Right lobe of liver (tissue), 6 donors: ENCODE data around the gene OR6J1. TPM values are rescaled to one million over a fixed set of nuclear protein-coding genes. Genes with fewer than 3 reads are reported as not detected.
A peak's percentile ranks its signal among the peaks of the same experiment; 100 is the strongest.
"Not testable (repeated sequence)": the region's sequence is repeated elsewhere in the genome, so short reads cannot be mapped to it uniquely, and the experiment has no call there.

Experiments used
- ATAC-seq, 4 donors: fragments of 200-7000 bp; cut with Tn5 transposase; one replicate each; pipeline ENCODE4 v1.9.1; 2020; ENCODE audit warnings: mild to moderate bottlenecking in 4 of 4, moderate library complexity in 4 of 4
- DNase-seq, 3 donors: peaks; one replicate each; pipeline ENCODE4 v3.0.0-alpha.2; 2020
- H3K27ac ChIP-seq, 3 donors: fragments of 200-600 bp; one replicate each; pipeline ENCODE4 v1.8.0; 2022
- H3K27me3 ChIP-seq, 2 donors: fragments of 200-600 bp; one replicate each; pipeline ENCODE4 v1.8.0; 2022
- H3K36me3 ChIP-seq, 4 donors: fragments of 200-600 bp; sonication (generic) in 1 of 4; one replicate each; pipeline versions ENCODE4 v1.5.1 to v1.8.0; 2017 to 2022; ENCODE audit warnings: control low read depth in 1 of 4
- H3K4me1 ChIP-seq, 4 donors: fragments of 200-600 bp; sonication (generic) in 1 of 4; one replicate each; pipeline versions ENCODE4 v1.5.1 to v1.8.0; 2017 to 2022; ENCODE audit warnings: control low read depth in 1 of 4
- H3K4me3 ChIP-seq, 3 donors: fragments of 200-600 bp; one replicate each; pipeline ENCODE4 v1.8.0; 2022
- H3K9me3 ChIP-seq, 4 donors: fragments of 200-600 bp; sonication (generic) in 1 of 4; one replicate each; pipeline versions ENCODE4 v1.5.1 to v1.8.0; 2017 to 2022; ENCODE audit warnings: control low read depth in 1 of 4
- CTCF ChIP-seq, 4 donors: fragments of 200-600 bp in 3 of 4; fragments of 450-650 bp in 1 of 4; IDR thresholded peaks; one replicate each; pipeline versions ENCODE4 v1.5.1 to v1.8.0; 2016 to 2022; ENCODE audit warnings: antibody characterized with exemption in 4 of 4, mild to moderate bottlenecking in 2 of 4
- POLR2A ChIP-seq: fragments of 450-650 bp; IDR thresholded peaks from one replicate; pipeline ENCODE4 v1.6.1; 2017; ENCODE audit warnings: antibody characterized with exemption, mild to moderate bottlenecking
- WGBS: methylation state at CpG from one replicate; pipeline ENCODE4 v1.1.6; 2018; ENCODE audit warnings: low coverage, low lambda C conversion rate; ENCODE audit not compliant: insufficient coverage; ENCODE audit errors: missing lambda C conversion rate; 5-methylcytosine and 5-hydroxymethylcytosine counted together
- intact Hi-C, 2 donors: fragments of 100-400 bp; cut with DNase I; formaldehyde crosslinking; loops; one replicate each; pipeline versions ENCODE4 v1.11.2 to v1.14.1; 2022
- total RNA-seq, 6 experiments: library from RNA; depleted of rRNA in 2 of 6; stranded (reverse); fragments of >200 nt in 2 of 6; fragmentation: NEBNext Ultra II Directional in 3 of 6; extraction: Animal tissue kit (Norgen Biotek cat#: 25700) in 3 of 6; gene quantifications; one replicate each; pipeline versions ENCODE4 v1.1.0 to v1.2.4, GENCODE V29; 2016 to 2023
- donor health status: DM: no; HTN: yes; CAD: no.
- donor health status: DM: no; HTN: no; CAD: no.
- donor health status: DM: no; HTN: no; CAD: no.
- donor health status: DM: no; HTN: yes; CAD: no.
- donor health status: DM: no; HTN: yes; CAD: no.

OR6J1 gene
- total RNA-seq, 6 experiments from 2014 or later = not detected

- intact Hi-C loops = no loop called here
- Histone ChIP-seq H3K4me3 (no peak overlapping the region), H3K4me1 (peaks cover 0 to 9% (median 0%) of the 10 kb centered on the region in 4 donors), H3K27me3 (no peaks in the 10 kb centered on the region), H3K9me3 (no peaks in the 10 kb centered on the region), H3K36me3 (no peaks in the 10 kb centered on the region), H3K27ac (no peak overlapping the region)
- no peak for DNase-seq
- TF ChIP-seq POLR2A (no peak), CTCF (IDR thresholded peaks at IDR 0.05) (no peak)
- no peak for ATAC-seq
- WGBS = 58% methylated on average over 2 of the region's 2 CpGs
These were observed 50.6 kb downstream of the OR6J1 start for GRCh38 chr14:22593601-22594000.

DNA sequence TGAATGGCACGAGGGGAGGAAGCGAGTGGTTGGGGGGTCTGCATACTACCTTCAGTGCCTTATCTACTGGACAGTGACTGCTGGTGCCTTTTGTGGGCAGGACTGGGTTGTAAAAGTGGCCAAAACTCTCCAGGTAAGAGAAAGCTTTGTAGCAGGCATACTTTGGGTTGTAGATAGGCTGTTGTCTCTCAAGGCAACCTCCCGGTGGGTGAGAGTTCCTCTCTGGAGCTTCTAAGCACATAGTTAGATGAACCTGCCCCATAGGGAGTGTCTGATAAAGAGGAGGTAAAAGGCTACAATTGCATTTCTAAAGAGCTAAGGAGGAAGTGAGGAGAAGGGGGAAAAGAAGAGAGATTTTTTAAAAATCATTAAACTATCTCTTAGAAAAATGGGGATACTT lies 51.0 kb downstream of the OR6J1 start:
- H3K36me3 ChIP-seq = no peaks in the 10 kb centered on the region
- DNase-seq (no peak), ATAC-seq (no peak)
- no peaks in the 10 kb centered on the region for H3K27me3 ChIP-seq
- peaks cover 0 to 10% (median 0%) of the 10 kb centered on the region in 4 donors for H3K4me1 ChIP-seq
- H3K4me3 ChIP-seq = no peak overlapping the region
- WGBS = 36% methylated on average over 3 of the region's 3 CpGs
- intact Hi-C loops = no loop called here
- no peak for TF ChIP-seq CTCF (IDR thresholded peaks at IDR 0.05)
- TF ChIP-seq POLR2A = no peak
- no peak overlapping the region for H3K27ac ChIP-seq
- no peaks in the 10 kb centered on the region for H3K9me3 ChIP-seq

DNA sequence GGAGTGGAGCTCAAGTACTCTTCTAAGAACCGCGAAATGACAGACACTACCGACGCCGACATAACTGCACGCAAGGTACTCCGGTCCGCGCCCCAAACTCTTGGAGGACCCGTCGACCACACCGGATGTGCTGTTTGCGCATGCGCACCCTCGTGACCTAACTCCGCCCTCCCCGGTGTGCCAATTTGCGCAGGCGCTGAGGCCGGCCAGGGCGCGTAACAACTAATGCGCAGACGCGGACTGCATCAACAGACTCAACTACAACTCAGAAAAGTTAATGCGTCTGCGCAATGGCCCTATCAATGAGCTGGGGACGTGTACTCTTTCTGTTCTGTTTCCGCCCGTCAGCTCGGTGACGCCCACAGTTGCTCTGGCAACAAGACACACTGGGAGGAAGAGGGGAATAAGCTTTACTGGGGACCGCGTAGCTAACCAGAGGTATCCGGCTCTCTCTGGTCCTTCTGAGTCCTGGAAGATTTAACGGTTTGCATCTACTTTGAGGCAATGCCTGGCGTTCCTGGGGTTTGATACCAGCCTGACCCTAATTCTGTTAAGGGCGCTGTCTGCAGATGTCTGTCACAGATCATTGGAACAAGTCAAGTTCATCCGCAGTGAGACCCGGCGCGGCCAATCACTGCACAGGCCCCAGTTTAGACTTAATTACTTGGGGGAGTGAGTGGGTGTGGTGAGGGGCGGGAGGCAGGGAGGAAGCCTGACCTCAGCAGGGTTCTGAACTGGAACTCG lies 54.9 kb downstream of the OR6J1 start, which contains the start of gene DAD1:
Gene DAD1, minus strand, starts transcription at position 129 of the 744 bp plus-strand sequence. Its CDS starts 67 bp downstream, at position 62.
- Histone ChIP-seq H3K4me1 (peaks cover 0 to 21% (median 3%) of the 10 kb centered on the region in 4 donors), H3K27me3 (no peaks in the 10 kb centered on the region), H3K27ac (peak within 1 kb of the TSS; percentile 61 to 72 (median 71)), H3K9me3 (no peaks in the 10 kb centered on the region), H3K36me3 (peaks cover 0 to 3% (median 0%) of the 10 kb centered on the region in 4 donors), H3K4me3 (peak within 1 kb of the TSS; percentile 71 to 77 (median 75))
- peak; percentile 85 for TF ChIP-seq POLR2A
- no peak for TF ChIP-seq CTCF (IDR thresholded peaks at IDR 0.05)
- intact Hi-C loops = no loop called here
- ATAC-seq = peak; percentile 98 to 99 (median 98)
- 0% methylated on average over 16 of the region's 44 CpGs for WGBS
- peak; percentile 98 for DNase-seq

DNA sequence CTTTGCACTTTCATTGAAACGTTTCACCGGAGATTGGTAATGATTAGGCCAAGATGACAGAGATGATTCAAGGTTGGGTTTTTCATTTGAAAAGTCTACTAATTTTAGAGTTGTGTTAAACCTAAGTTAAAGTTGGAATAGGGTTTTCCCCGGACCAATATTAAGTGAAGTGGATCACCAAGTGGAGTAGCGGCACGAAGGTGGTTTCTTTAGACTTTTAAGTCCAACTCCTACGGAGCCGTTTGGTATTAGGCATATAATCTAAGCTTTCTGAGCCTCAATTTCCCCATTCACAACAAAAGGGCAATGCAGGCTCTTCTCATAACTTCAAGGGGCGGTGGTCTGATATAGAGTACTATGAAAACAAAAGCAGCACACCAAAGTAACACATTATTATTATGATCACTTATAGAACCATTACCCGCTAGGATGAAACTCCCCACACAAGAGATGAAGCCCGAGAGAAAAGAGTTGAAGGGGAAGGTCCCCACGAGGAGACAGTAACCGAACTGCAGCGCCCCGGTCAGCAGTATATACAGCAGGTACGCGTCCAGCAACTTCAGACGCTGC lies 55.5 kb downstream of the OR6J1 start:
- intact Hi-C loops = no loop called here
- peaks cover 0 to 21% (median 5%) of the 10 kb centered on the region in 4 donors for H3K4me1 ChIP-seq
- under 1% methylated on average over 14 of the region's 17 CpGs for WGBS
- DNase-seq (no peak), ATAC-seq (no peak)
- H3K36me3 ChIP-seq = peaks cover 0 to 3% (median 0%) of the 10 kb centered on the region in 4 donors
- no peaks in the 10 kb centered on the region for H3K27me3 ChIP-seq
- TF ChIP-seq CTCF (IDR thresholded peaks at IDR 0.05) (no peak), POLR2A (no peak)
- H3K4me3 ChIP-seq = peak overlapping the region; percentile 71 to 77 (median 75)
- H3K9me3 ChIP-seq = no peaks in the 10 kb centered on the region
- peak overlapping the region; percentile 61 to 72 (median 71) for H3K27ac ChIP-seq

DNA sequence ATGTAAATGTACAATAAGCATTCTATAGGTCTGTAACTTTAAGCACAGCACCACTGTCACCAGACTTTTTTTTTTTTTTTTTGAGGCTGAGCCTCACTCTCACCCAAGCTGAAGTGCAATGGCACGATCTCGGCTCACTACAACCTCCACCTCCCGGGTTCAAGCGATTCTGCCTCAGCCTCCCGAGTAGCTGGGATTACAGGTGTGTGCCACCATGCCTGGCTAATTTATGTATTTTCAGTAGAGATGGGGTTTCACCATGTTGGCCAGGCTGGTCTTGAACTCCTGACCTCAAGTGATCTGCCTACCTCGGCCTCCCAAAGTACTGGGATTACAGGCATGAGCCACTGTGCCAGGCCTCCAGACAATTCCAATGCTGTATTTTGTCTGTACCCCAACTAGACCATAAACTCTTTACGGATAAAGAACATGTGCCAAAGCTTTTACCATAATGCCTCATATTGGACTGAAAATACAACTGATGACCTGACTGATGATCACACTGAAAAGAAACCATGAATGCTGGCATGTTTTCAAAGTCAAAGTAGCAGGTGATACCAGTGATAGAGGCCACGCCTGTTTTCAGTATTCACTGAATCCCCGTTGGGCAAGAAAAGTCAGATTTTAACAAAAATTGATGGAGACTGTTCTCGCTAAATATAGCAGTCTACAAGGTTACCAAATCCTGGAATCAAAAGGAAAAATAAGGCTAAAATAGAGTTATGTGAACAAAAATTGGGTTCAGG lies 56.3 kb downstream of the OR6J1 start:
- intact Hi-C loops, ATAC-seq, DNase-seq, H3K9me3 ChIP-seq, H3K36me3 ChIP-seq, H3K27me3 ChIP-seq: not testable (repeated sequence)
- H3K27ac ChIP-seq = peak overlapping the region in 1 of 3 donors; percentile 71
- peak overlapping the region; percentile 71 to 77 (median 75) for H3K4me3 ChIP-seq
- 76% methylated on average over 10 of the region's 10 CpGs for WGBS
- peaks cover 0 to 21% (median 5%) of the 10 kb centered on the region in 4 donors for H3K4me1 ChIP-seq
